ENCODE results near the gene CCDC28A.
A peak's percentile ranks its signal among the peaks of the same experiment; 100 is the strongest.

The CCDC28A gene

DNA sequence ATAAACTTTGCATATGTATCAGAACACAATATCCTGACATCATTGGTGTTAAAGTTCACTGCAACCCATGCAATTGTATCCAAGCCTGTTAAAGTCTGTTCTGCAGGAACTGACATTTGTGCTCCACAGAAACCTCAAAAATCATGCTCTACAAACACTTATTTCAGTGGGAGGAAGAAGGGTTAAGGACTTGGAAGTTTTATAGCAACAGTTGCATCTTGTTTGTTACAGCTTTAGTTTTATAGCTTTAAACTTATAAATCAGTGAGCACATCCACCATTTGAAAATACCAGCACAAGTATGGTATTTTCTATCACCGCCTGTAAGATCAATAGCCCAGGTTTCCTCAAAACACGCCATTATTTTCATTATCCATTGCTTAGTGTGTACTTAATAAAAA lies 23.2 kb downstream of the CCDC28A start:
- FAIRE-seq = no peak

GRCh38 chr6:138797806-138798446 lies 24.4 kb downstream of the CCDC28A start:
- FAIRE-seq = no peak

DNA sequence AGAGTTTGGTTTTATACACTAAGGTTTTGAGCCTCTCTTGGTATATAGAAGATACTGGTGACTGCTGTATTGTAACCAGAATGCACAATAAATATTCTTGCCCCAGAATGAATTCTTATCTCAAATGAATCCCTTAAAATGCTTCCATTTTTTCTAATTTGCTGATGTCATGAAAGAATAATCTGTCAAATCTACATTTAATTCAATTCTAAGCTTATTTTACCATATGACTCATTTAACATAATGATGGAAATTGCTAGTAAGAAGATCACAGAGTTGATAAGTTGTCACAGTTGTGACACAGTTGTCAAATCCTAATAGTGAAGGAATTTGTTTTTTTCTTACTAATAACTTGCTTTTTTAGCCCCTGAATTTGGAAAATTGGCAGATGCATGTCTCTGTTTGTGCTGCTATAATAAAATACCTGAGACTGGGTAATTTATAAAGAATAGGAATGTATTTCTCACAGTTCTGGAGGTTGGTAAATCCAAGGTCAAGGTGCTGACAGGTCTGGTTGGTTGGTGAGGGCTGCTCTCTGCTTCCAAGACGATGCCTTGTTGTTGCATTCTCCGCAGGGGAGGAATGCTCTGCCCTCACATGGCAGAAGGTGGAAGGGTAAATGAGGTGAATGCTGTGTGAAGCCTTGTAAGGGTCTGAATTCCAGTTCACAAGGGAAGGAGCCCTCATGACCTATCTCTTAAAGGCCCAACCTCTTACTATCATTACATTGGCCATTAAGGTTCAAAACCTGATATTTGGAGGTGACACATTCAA lies 27.0 kb downstream of the CCDC28A start:
- FAIRE-seq = no peak

GRCh38 chr6:138803331-138803730 lies 29.8 kb downstream of the CCDC28A start:
- no peak for FAIRE-seq

- FAIRE-seq = no peak
These were observed 30.3 kb downstream of the CCDC28A start for GRCh38 chr6:138803861-138804260.

- FAIRE-seq = no peak
These were observed 31.6 kb downstream of the CCDC28A start for GRCh38 chr6:138805016-138805765.

DNA sequence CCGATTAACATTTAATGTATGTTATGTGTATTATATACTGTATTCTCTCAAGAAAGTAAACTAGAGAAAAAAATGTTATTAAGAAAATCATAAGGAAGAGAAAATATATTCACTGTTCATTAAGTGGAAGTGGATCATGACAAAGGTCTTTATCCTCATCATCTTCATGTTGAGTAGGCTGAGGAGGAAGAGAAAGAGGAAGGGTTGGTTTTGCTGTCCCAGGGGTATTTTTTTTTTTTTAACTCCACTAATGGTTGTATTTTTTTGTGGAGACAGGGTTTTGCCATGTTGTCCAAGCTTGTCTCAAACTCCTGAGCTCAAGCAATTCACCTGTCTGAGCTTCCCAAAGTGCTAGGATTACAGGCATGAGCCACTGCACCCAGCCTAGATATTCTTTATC lies 33.3 kb downstream of the CCDC28A start:
- FAIRE-seq = no peak

- no peak for FAIRE-seq
These were observed 36.1 kb downstream of the CCDC28A start for GRCh38 chr6:138809677-138810076.

- no peak for FAIRE-seq
These were observed 38.3 kb downstream of the CCDC28A start for GRCh38 chr6:138811866-138812265.

DNA sequence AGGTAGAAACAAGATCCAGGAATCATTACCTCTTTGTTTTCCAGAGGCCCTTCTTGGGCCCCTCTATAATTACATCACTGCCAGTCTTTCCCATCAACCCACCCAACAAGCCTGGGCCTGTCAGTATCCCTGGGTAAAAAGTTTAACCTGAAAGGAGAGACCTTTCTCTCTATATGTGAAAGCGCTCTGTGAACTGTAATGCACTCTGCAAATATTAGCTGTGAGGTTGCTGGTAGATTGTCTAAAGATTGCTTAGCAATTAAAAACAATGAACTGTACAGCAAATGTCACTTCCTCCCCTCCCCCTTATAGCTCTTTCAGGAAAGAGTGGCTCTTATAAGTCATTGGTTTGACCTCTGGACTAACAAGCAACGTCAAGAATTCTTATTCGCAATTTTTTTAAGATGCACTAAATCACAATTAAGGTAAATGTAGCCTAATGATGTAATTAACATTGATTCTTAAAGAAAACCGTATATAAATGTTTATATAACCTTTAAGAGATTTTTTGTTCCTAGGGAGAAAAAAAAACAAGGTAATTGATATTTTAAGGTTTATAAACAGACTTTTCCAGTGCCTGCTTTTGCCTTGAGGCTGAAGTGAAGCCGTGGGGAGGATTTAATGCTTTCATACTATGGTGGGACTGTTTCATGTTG lies 40.7 kb downstream of the CCDC28A start:
- no peak for FAIRE-seq

DNA sequence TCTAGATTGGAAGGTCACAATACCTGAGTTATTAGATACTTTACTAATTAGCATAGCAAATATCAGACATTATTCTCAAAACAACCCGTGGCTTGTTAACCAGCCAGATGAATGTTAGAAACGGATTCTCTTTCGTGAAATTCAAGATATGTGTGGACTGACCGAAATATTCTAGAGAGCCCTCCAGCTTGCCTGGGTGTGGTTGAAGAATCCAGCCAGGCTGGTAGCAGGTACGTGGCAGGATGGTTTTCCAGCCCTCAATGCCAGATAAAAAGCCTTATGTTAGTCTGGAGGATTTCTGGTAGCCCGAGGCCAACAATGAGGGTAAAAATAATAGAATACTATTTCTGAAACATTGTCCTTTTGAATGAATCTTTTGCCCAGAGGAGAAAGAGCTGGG lies 41.7 kb downstream of the CCDC28A start:
- no peak for FAIRE-seq

DNA sequence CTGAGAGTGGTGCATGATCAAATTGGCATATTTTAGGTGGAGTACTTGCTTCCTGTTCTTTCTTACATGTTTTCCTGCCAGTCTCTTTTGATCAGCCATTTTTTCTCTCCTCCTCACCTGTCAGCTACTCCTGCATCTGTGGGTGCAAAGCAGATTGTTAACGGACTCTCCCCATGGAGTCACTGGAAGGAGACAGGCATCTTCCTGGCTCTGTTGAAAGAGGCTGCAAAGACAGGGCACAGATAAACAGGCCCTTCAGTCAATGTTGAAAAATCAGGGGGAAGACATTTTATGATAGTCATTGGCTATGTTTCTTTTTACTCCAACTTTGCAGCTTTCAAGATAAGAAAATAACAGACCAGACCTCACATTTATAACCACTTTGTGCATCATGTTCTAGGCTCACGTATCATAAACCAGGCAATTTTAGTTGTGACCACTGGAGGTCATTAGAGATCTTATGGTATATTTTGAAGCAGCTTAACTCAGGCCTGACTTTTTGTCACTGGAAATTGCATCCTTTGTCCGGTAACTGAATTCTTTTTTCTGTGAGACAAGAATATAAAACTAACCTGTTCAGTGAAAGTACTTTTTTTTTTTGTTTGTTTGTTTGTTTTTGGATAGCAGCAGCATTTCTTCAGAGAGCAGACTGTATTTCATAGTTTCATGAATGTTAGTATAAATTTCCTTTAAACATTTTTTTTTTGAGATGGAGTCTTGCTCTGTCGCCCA lies 42.4 kb downstream of the CCDC28A start:
- FAIRE-seq = peak; percentile 90

DNA sequence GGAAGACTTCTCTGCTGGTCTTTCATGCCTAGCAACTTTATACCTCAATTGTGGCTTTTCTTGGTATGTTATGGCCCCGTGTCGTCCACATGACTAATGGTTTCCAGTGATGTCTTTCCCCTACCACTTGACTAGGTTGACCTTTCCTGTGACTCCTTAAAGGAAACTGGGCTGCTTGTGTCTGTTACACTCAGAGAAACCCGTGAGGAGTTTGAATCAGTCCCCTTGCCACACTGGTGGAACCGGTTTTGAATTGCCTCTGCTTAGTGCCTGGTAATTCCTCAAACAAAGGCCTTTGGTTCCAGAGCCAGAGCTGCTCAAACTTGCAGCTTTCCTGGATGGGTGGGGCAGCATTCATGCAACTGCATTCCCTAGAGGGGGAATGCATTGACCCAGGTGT lies 44.2 kb downstream of the CCDC28A start:
- no peak for FAIRE-seq

GRCh38 chr6:138818496-138819194 lies 45.1 kb downstream of the CCDC28A start:
- FAIRE-seq = no peak

DNA sequence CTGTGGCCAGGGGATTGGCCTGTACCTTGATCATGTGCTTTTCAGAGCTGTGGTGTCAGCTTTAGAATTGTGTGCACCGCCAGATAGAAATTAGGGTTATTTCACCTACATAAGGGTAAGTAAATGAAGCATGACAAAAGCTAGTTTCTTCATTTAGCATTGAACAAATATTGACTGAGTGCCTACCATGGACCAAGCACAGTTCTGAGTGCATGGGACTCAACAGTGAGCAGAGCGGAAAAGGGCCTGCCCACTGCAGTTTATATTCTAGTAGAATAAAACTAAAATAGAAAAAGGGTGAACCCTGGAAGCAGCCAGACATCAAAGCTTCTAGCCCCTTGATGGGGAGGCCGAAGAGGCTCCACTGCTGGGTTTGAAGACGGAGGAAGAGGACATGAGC lies 48.0 kb downstream of the CCDC28A start:
- FAIRE-seq = no peak

- no peak for FAIRE-seq
These were observed 51.0 kb downstream of the CCDC28A start for GRCh38 chr6:138824482-138825144.

DNA sequence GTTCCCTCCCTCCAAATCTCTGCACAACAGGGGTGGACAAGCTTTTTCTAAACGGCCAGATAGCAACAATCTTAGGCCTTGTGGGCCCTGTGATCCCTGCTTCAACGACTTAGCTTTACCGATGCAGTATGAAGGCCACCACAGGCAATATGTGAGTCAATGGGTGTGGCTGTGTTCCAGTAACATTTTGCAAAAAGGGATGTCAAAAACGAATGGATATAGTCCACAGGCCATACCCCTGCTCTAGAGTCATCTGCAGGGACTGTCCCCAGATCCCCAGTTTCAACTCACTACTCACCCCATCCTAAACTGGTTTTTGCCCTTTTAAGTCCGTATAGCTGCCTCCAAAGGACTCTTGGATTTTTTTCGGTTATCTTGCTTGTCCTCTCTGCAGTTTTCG lies 56.7 kb downstream of the CCDC28A start:
- FAIRE-seq = no peak

DNA sequence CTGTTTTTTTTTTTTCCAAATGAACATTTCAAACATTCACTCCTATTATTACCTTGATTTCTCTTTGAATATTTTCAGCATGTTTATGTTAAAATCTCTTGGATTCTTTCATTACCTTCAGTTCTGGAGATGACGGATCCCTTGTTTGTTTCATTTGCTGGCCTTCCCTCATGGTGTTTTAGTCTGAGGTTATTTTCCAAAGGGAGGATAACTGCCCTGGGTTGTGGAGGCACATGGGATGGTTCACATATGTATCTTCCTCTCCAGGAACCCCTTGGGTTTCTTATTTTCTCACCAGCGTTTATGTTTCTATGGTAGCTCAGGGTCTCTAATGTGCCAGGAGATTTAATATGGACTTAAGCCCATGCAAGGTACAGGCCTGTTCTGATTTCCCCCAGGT lies 58.6 kb downstream of the CCDC28A start:
- FAIRE-seq = no peak

DNA sequence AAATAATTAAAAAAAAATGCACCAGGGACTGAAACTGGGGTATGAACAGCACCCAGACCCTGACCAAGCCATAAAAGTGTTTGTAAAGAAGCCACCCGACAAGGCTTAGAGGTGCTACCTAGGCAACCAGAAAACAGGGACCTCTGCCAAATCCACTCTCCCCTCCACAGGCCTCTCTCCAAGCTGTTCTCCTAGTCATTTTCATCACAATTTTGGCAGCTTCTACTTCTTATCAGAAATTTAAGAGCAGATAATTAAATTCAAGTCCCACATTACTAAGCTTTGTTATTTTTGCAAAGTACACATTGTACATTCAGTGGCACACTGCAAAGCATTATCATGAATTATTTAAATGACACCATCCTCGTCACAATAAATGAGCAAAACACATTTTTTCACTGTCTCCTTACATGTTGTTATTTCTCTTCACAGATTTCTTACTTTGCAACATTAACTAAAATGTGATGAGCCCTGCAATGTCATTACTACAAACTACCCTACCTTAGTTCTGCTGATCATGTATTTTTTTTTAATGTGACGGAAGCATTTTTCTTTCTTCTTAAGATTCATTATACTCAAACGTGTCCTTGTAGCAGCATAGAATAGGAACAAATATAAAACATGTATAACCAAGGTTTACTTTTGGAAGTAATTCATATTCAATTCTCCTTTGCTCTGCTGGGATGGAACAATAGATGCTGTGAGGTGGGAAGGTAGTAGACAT lies 60.4 kb downstream of the CCDC28A start:
- no peak for FAIRE-seq

DNA sequence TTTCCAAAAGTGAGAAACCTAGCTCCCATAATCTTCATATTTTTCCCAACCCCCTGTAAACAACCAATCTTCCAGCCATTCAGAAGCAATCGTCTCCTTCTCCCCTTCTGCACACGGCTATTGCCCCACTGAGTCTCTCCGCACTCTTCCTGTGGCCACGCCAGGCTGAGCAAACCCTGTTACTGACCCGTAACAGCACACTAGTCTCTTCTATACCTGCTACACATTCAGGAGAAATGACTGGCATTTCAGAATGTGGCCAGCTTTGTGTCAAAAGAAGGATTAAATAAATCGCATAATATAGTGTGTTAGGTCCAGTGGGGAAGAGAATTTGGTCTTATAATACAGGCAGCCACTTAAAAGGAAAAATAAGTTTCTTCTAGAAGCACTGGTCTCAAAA lies 63.7 kb downstream of the CCDC28A start:
- FAIRE-seq = no peak
